Fibroblast of skin of left biceps (primary cell): ENCODE measurements around the gene MED1.
"Not testable (repeated sequence)": the region's sequence is repeated elsewhere in the genome, so short reads cannot be mapped to it uniquely, and the experiment has no call there.

ENCODE experiments used
- DNase-seq, 2 experiments: peaks; one replicate each; pipeline ENCODE4 v3.0.0-alpha.2; 2013; ENCODE audit warnings: low read depth in 2 of 2

Gene MED1, protein sequence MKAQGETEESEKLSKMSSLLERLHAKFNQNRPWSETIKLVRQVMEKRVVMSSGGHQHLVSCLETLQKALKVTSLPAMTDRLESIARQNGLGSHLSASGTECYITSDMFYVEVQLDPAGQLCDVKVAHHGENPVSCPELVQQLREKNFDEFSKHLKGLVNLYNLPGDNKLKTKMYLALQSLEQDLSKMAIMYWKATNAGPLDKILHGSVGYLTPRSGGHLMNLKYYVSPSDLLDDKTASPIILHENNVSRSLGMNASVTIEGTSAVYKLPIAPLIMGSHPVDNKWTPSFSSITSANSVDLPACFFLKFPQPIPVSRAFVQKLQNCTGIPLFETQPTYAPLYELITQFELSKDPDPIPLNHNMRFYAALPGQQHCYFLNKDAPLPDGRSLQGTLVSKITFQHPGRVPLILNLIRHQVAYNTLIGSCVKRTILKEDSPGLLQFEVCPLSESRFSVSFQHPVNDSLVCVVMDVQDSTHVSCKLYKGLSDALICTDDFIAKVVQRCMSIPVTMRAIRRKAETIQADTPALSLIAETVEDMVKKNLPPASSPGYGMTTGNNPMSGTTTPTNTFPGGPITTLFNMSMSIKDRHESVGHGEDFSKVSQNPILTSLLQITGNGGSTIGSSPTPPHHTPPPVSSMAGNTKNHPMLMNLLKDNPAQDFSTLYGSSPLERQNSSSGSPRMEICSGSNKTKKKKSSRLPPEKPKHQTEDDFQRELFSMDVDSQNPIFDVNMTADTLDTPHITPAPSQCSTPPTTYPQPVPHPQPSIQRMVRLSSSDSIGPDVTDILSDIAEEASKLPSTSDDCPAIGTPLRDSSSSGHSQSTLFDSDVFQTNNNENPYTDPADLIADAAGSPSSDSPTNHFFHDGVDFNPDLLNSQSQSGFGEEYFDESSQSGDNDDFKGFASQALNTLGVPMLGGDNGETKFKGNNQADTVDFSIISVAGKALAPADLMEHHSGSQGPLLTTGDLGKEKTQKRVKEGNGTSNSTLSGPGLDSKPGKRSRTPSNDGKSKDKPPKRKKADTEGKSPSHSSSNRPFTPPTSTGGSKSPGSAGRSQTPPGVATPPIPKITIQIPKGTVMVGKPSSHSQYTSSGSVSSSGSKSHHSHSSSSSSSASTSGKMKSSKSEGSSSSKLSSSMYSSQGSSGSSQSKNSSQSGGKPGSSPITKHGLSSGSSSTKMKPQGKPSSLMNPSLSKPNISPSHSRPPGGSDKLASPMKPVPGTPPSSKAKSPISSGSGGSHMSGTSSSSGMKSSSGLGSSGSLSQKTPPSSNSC (N-terminal part only)

DNA sequence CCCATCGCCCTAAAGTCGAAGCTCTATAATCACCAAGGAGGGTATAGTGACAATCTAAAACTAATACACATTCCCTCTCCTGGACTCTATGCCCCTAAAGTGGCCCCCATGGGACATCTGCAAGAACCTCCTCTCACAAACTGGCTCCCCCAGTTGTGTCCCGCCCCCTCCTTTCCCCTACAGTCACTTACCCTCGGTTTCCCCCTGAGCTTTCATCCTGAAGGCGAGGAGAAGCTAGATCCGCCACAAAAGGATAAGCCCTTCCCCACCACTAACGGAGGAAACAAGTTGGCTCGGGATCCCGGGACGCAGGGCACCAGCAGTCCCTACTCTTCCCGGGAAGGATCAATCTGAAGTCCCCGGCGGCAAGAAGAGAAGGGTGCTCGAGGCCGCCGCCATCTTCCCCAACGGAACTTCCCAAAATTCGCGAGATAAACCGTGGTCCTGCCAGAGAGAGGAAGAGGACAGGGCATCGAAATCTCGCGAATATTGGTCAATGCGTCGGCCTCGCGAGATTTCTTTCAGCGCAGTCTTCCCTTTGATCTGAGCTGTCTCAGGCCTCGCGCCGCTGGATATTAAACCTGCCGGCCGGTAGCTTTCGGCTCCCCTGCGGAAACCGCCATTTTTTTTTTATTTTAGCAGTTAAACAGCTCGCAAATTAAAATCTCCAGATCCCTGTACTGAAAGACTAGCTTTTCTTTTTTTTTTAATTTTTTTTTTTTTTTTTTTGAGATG, at the start of gene MED1:
TSS of gene MED1 (minus strand) at position 417 of the 735 bp plus-strand sequence. CDS start at position 216, 201 bp downstream.
- DNase-seq, result peak; percentile 98

DNA sequence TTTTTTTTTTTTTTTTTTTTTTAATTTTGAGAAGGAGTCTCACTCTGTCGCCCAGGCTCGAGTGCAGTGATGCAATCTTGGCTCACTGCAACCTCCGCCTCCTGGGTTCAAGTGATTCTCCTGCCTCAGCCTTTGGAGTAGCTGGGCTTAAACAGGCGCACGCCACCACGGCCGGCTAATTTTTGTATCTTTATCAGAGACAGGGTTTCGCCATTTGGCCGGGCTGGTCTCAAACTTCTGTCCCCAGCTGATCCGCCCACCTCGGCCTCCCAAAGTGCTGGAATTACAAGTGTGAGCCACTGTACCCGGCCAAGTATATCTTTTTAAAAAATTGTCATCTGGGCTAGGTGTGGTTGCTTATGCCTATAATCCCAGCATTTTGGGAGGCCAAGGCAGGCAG, 45.9 kb upstream of the MED1 start:
- DNase-seq, result not testable (repeated sequence)

DNA sequence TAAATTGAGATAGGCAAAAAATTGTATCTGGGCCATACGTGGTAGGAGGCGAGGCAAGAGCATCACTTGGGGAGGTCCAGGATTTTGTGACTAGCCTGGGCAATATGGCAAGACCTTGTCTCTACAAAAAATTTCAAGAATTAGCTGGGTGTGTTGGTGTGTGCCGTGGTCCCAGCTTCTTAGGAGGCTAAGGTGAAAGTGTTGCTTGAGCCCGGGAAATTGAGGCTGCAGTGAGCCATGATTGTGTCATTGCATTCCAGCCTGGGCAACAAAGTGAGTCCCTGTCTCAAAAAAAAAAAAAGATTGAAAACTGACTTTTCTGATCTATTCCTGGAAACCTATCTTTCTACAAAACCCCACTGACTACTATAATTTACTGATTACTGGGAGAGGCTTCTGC, 36.9 kb upstream of the MED1 start:
- DNase-seq, result no peak

DNA sequence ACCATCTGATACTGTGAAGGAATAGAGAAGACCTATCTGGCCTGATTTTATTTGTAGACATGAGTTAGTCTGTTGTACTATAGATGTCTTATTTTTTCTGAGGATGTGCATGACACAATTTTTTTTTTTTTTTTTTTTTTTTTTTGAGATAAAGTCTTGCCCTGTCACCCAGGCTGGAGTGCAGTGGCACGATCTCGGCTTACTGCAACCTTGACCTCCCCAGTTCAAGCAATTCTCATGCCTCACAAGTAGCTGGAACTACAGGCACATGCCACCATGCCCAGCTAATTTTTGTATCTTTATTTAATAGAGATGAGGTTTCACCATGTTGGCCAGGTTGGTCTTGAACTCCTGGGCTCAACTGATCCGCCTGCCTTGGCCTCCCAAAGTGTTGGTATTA, 36.4 kb upstream of the MED1 start:
- DNase-seq, result not testable (repeated sequence)

DNA sequence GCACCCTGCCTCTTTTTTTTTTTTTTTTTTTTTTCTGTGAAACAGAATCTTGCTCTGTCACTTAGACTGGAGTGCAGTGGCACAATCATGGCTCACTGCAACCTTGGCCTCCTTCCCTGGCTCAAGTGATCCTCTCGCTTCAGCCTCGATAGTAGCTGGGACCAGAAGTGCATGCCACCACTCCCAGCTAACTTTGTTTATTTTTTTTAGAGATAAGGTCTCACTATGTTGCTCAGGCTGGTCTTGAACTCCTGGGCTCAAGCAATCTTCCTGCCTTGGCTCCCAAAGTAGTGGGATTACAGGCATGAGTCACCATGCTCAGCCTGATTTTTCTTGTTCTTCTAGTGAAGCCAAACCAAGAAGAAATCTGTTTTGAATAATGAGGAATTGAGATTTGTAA, 35.2 kb upstream of the MED1 start:
- DNase-seq, result peak; percentile 11 to 28

DNA sequence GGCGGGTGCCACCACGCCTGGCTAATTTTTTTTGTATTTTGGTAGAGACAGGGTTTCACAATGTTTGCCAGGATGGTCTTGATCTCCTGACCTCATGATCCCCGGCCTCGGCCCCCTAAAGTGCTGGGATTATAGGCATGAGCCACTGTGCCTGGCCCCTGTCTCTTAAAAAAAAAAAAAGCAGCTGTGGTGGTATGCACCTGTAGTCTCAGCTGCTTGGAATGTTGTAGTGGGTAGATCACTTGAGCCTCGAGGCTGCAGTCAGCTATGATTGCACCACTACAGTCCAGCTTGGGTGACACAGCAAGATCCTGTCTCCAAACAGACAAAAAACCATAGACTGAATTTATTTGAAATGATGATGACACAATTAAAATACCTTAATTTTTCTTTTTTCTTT, 34.5 kb upstream of the MED1 start:
- DNase-seq, result peak; percentile 48 to 53

DNA sequence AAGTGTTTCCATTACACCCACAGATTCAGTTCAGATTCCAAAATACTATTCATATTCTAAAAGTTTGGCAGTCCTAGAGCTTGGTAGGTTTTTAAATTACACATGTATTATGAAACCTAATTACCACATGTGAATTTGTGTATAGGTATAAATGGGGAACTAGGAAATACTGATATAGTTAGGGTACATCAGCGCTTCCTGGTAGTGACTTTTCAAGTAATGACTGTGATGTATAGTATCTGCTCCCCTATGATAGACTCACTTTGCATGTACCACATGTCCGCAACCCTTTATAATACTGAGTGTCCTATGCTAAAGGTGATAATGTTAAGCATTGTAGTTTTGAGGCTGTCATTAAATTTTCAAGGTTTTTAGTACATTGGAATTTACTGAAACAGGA, 33.1 kb upstream of the MED1 start:
- DNase-seq, result no peak

DNA sequence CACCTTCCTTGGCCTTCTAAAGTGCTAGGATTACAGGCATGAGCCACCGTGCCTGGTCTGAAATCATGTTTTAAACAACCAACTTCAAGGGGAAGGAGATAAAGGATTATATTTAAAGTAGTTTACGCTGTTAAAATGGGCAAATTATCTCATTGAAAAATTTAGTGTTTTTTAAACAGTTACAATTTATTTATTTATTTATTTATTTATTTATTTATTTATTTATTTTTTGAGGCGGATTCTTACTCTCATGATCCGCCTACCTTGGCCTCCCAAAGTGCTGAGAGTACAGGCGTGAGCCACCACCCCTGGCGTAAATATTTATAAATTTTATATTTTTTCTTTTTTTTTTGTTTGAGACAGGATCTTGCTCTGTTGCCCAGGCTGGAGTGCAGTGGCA, 32.4 kb upstream of the MED1 start:
- DNase-seq, result no peak

DNA sequence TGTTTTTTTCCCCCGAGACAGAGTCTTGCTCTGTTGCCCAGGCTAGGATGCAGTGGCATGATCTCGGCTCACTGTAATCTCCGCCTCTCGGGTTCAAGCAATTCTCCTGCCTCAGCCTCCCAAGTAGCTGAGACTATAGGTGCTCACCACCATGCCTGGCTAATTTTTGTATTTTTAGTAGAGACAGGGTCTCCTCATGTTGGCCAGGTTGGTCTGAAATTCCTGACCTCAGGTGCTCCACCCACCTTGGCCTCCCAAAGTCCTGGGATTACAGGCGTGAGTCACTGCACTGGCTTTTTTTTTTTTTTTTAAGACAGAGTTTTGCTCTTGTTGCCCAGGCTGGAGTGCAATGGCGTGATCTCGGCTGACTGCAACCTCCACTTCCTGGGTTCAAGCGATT, 28.6 kb upstream of the MED1 start:
- DNase-seq, result not testable (repeated sequence)

DNA sequence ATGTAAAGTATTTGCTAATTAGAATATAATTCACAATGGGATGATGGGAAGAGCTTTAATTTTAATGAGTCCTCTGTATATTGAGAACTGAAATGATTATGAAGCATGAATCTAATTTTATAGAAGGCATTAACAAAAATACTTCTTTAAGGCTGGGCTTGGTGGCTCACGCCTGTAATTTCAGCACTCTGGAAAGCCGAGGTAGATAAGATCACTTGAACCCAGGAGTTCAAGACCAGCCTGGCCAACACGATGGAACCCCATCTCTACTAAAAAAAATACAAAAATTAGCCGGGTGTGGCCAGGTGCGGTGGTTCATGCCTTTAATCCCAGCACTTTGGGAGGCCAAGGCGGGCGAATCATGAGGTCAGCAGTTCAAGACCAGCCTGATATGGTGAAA, 22.2 kb upstream of the MED1 start:
- DNase-seq, result no peak

DNA sequence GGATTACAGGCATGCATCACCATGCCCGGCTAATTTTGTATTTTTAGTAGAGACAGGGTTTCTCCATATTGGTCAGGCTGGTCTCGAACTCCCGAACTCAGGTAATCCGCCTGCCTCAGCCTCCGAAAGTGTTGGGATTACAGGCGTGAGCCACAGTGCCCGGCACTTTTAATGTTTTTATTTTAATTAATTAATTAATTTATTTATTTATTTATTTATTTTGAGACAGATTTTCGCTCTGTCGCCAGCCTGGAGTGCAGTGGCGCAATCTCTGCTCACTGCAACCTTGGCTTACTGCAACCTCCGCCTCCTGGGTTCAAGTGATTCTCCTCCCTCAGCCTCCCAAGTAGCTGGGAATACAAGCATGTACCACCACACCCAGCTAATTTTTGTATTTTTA, 17.5 kb upstream of the MED1 start:
- DNase-seq, result not testable (repeated sequence)

DNA sequence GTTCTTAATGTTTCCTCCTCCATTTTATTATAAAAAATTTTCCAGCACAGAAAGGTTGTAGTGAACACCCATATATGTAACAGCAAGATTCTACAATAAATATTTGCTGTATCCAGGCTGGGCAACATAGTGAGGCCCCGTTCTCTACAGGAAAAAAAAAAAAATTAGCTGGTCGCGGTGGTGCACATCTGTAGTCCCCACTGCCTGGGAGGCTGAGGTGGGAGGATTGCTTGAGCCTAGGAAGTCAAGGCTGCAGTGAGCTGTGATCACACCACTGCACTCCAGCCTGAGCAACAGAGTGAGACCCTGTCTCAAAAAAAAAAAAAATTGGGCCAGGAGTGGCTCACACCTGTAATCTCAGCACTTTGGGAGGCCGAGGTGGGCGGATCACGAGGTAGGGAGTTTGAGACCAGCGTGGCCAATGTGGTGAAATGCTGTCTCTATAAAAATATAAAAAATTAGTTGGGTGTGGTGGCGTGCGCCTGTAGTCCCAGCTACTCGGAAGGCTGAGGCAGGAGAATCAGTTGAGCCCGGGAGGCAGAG, 13.6 kb upstream of the MED1 start:
- not testable (repeated sequence) for DNase-seq

DNA sequence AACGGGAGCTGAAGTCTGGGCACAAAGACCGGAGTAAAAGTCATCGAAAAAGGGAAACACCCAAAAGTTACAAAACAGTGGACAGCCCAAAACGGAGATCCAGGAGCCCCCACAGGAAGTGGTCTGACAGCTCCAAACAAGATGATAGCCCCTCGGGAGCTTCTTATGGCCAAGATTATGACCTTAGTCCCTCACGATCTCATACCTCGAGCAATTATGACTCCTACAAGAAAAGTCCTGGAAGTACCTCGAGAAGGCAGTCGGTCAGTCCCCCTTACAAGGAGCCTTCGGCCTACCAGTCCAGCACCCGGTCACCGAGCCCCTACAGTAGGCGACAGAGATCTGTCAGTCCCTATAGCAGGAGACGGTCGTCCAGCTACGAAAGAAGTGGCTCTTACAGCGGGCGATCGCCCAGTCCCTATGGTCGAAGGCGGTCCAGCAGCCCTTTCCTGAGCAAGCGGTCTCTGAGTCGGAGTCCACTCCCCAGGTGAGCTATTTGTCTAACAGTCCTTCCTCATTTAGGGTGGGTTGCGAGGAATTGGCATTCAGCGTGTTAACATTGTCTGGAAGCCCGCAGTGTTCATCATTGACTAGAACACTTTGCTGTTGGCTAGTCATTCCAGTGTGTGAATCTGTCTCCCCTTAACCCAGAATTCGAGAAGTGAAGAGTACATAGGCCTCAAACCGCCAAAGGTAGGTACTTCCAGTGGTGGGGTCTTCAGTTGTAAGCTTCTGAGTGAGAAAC, 11.7 kb upstream of the MED1 start:
- DNase-seq, result no peak

DNA sequence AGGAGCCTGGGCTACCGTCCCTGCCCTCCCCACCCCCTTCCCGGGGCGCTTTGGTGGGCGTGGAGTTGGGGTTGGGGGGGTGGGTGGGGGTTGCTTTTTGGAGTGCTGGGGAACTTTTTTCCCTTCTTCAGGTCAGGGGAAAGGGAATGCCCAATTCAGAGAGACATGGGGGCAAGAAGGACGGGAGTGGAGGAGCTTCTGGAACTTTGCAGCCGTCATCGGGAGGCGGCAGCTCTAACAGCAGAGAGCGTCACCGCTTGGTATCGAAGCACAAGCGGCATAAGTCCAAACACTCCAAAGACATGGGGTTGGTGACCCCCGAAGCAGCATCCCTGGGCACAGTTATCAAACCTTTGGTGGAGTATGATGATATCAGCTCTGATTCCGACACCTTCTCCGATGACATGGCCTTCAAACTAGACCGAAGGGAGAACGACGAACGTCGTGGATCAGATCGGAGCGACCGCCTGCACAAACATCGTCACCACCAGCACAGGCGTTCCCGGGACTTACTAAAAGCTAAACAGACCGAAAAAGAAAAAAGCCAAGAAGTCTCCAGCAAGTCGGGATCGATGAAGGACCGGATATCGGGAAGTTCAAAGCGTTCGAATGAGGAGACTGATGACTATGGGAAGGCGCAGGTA, 11.0 kb upstream of the MED1 start:
- DNase-seq, result no peak

DNA sequence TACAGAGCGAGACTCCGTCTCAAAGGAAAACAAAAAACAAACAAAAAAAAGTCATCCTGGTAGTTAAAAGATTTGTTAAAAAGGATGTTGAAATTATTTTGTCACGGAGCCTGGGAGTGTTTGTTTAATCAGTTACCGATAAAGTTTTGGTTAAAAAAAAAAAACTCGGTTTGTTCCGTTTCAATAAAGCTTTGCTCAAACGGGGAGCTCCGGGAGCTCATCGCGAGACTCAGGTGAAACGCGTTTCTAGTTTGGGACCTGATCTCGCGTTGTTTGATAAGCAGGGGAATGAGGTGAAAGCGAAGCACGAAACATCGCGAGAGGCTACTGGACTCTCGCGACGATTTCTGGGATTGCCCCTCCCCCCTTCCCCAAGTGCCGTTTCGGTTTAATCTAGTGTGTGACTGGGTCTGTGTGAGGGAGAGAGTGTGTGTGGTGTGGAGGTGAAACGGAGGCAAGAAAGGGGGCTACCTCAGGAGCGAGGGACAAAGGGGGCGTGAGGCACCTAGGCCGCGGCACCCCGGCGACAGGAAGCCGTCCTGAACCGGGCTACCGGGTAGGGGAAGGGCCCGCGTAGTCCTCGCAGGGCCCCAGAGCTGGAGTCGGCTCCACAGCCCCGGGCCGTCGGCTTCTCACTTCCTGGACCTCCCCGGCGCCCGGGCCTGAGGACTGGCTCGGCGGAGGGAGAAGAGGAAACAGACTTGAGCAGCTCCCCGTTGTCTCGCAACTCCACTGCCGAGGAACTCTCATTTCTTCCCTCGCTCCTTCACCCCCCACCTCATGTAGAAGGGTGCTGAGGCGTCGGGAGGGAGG, 10.3 kb upstream of the MED1 start, which contains the start of gene CDK12:
TSS of gene CDK12 (plus strand) at position 374 of the 813 bp plus-strand sequence. CDS start 586 bp downstream, outside the sequence.
- peak; percentile 99 to 100 for DNase-seq

DNA sequence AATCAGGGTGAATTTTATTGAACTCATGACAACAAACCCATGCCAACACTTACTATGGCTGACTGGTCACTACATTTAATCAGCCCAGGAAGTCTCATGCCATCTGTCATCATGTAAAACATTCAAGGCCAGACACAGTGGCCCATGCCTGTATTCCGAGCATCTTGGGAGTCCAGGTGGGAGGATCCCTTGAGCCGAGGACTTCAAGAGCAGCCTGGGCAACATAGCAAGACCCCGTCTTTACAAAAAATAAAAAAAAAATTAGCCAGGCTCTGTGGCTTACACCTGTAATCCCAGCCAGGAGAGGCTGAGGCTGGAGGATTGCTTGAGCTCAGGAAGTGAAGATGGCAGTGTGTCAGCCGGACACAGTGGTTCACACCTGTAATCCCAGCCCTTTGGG, 4.9 kb upstream of the MED1 start:
- DNase-seq, result no peak

DNA sequence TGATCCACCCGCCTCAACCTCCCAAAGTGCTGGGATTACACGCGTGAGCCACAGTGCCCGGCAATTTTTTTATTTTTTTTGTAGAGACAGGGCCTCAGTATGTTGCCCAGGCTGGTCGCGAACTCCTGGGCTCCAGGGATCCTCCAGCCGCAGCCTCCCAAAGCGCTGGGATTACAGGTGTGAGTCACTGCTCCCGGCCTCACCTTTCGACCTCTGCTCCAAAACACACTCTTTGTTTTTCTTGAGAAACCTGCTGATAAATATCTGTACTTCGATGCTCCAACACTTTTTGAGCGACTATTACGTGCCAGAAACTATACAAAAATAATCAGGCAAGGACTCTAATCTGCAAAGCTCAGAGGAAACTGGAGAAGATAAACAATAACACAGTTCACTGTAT, 1.0 kb downstream of the MED1 start:
- no peak for DNase-seq

DNA sequence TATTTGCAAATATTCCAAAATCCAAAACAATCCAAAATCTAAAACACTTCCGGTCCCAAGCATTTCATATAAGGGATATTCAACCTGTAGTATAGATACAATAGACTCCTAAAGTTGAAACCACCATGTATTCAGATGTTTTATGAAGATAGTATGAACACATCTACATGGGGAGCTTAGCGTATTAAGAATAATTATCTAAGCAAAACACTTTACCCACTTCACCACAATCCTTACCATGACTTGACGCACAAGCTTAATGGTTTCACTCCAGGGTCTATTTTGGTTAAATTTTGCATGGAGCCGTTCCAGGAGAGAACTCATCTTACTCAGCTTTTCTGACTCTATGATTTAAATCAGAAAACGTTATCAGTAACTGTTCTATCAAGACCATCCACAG, 3.5 kb downstream of the MED1 start:
- DNase-seq, result no peak

DNA sequence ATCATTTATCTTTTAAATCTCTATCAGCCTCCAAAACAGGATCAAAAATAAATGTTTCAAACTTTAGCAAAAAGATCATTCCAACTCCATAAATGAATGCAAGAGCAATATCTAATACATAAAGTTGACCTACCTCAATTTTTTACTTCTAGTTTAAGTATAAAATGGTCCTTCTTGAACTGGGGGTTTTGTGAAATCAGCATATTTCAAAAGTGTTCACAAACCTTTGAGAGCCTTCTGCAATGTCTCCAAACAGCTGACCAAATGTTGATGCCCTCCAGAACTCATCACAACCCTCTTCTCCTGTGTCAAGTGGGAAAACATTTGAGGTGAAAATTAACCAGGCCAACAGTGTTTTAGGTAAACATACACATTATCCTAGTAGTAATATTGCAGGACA, 7.7 kb downstream of the MED1 start:
- DNase-seq, result no peak
